ENCODE measurements around the gene TEX26. TPM values are rescaled to one million over a fixed set of nuclear protein-coding genes. Genes with fewer than 3 reads are reported as not detected.

TEX26 gene
- polyA plus RNA-seq, 2 of the 4 experiments (the other 2 are of a cell fraction), result not detected

DNA sequence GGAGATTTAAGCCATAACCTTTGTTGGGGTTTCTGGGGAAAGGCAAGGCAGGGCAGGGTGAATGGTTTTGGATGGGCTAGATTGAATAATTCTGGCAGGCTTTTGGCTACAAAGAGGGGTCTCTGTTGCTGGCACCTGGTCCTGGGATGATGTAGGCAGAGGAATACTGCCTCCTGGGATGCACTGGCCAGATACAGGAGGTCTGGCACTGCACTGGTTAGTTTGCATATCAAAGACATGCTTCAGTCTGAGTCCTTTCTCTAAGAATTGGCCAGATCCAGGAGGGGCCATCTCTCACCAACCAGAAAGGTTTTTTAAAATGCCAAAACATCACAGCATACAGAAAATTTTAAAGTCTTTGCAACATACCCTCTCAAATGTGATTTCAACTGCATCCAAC lies 34.4 kb upstream of the TEX26 start:
- Histone ChIP-seq H3K9me3 (no peaks in the 10 kb centered on the region), H3K27ac (no peak overlapping the region), H3K4me1 (no peaks in the 10 kb centered on the region), H3K4me3 (no peak overlapping the region), H3K4me2 (no peak overlapping the region)
- ChIA-PET CTCF (no interaction called here), POLR2A (no interaction called here)
- FAIRE-seq (no peak), DNase-seq (ENCODE audit: low read depth in 1 of 2, low spot score in 1 of 2) (no peak), ATAC-seq (no peak)
- TF ChIP-seq CEBPB (IDR thresholded peaks at IDR 0.05), result no peak
- no peak for TF ChIP-seq RNF2 (IDR thresholded peaks at IDR 0.05; ENCODE audit: borderline replicate concordance, low read depth)

DNA sequence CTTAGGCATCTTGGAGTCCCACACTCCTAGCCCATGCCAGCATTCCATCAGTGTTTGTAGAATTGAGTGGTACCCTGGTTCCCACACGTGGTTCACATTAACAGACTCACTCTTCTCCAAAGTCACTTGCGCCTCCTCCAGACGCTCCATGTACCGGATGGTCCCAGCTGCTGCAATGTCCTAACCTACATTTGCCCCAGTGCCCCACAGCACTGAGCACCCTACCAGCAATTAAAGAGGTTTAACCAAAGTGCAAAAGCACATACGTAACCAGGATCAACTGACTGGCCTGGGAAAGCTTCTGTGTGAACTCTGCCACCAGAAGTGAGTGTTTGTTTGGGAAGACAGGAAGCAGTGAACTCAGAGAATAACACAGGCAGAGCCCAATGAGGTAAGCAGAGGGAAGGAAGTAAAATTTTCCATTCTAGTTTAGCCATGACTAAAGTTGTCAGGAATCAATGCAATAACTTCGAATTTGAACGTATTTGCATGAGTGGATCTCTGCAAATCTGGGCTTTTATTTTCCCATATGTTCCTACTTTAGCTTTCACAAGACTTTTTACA lies 33.7 kb upstream of the TEX26 start:
- no peak for ATAC-seq
- POLR2A ChIA-PET, result no interaction called here
- H3K4me2 ChIP-seq, result no peak overlapping the region

DNA sequence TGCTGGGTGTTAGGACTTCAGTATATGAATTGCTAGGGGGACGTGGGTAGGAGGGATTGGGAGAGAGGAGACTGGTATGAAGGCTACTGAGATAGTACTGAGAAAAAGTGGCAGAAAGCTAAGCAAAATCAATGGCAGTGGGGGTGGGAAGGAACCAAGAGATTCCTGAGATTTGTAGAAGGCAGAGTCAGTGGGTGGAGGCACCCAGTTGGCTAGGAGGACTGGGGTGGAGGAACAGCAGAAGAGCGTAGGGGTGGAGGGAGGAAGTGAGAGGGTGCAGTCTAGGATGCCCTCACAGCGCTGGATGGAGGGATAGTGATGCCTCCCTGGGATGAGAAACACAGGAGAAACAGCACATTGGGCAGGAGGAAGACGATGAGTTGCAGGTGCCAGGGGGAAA lies 32.0 kb upstream of the TEX26 start:
- FAIRE-seq (no peak), ATAC-seq (no peak), DNase-seq (ENCODE audit: low read depth in 1 of 2, low spot score in 1 of 2) (no peak)
- CTCF ChIA-PET, result interaction anchor here (1.2 to 1.3 kb wide), 2 partner anchors 10 to 127 kb away, joined by 3 to 4 read pairs; no protein-coding TSS in a partner anchor
- no peaks in the 10 kb centered on the region for H3K9me3 ChIP-seq
- POLR2A ChIA-PET, result no interaction called here
- no peaks in the 10 kb centered on the region for H3K4me1 ChIP-seq
- TF ChIP-seq POLR2AphosphoS2 (conservative IDR thresholded peaks at IDR 0.05; ENCODE audit: low read length), result no peak
- TF ChIP-seq BHLHE40 (IDR thresholded peaks at IDR 0.05; ENCODE audit: low read depth, low read length), result no peak
- TF ChIP-seq POLR2A (IDR thresholded peaks at IDR 0.05; ENCODE audit: low read length), result no peak
- no peak for TF ChIP-seq ATOH8 (CRISPR knock-in tag; IDR thresholded peaks at IDR 0.05; ENCODE audit: low read depth)
- TF ChIP-seq HOXB13 (CRISPR knock-in tag; IDR thresholded peaks at IDR 0.05; ENCODE audit: low read depth), result no peak
- no peak for TF ChIP-seq HOXB5 (CRISPR knock-in tag; IDR thresholded peaks at IDR 0.05)
- no peak for TF ChIP-seq HEYL (CRISPR knock-in tag; IDR thresholded peaks at IDR 0.05)
- TF ChIP-seq FOSB (CRISPR knock-in tag; IDR thresholded peaks at IDR 0.05), result no peak
- no peak for TF ChIP-seq CHD2 (IDR thresholded peaks at IDR 0.05; ENCODE audit: low read length, partially characterized antibody)
- TF ChIP-seq FOSL2 (IDR thresholded peaks at IDR 0.05), result no peak
- TF ChIP-seq FOSL2 (CRISPR knock-in tag; IDR thresholded peaks at IDR 0.05), result no peak
- no peak for TF ChIP-seq KDM5A (IDR thresholded peaks at IDR 0.05)
- no peak for TF ChIP-seq GATA3 (IDR thresholded peaks at IDR 0.05; ENCODE audit: borderline replicate concordance)
- no peak for TF ChIP-seq MAZ (IDR thresholded peaks at IDR 0.05; ENCODE audit: borderline replicate concordance, low read depth, low read length)
- H3K27ac ChIP-seq, result no peak overlapping the region
- WGBS (ENCODE audit: missing lambda C conversion rate), result 38% methylated on average over 4 of the region's 4 CpGs
- no peak overlapping the region for H3K4me2 ChIP-seq
- H3K4me3 ChIP-seq, result no peak overlapping the region

More for the DNA sequence above, 33.7 kb upstream of the TEX26 start:
- WGBS (ENCODE audit: missing lambda C conversion rate), result 52% methylated on average over 7 of the region's 7 CpGs
- H3K4me3 ChIP-seq, result no peak overlapping the region
- FAIRE-seq (no peak), DNase-seq (ENCODE audit: low read depth in 1 of 2, low spot score in 1 of 2) (peak in 1 of 2 experiments; percentile 13)
- H3K4me1 ChIP-seq, result no peaks in the 10 kb centered on the region
- H3K27ac ChIP-seq, result no peak overlapping the region
- no peak for TF ChIP-seq MYC (IDR thresholded peaks at IDR 0.05; ENCODE audit: borderline replicate concordance, low read length)
- TF ChIP-seq ESRRA (IDR thresholded peaks at IDR 0.05; ENCODE audit: borderline replicate concordance, low read length), result no peak
- TF ChIP-seq HEYL (CRISPR knock-in tag; IDR thresholded peaks at IDR 0.05), result no peak
- no peak for TF ChIP-seq POLR2A (IDR thresholded peaks at IDR 0.05; ENCODE audit: low read length)
- TF ChIP-seq MAFK (IDR thresholded peaks at IDR 0.05; ENCODE audit: partially characterized antibody), result no peak
- no peak for TF ChIP-seq RARB (CRISPR knock-in tag; IDR thresholded peaks at IDR 0.05)
- no peak for TF ChIP-seq POLR2AphosphoS2 (conservative IDR thresholded peaks at IDR 0.05; ENCODE audit: low read length)
- no peak for TF ChIP-seq EHF (CRISPR knock-in tag; IDR thresholded peaks at IDR 0.05)
- TF ChIP-seq FOSB (CRISPR knock-in tag; IDR thresholded peaks at IDR 0.05), result no peak
- TF ChIP-seq, protein P1, sequence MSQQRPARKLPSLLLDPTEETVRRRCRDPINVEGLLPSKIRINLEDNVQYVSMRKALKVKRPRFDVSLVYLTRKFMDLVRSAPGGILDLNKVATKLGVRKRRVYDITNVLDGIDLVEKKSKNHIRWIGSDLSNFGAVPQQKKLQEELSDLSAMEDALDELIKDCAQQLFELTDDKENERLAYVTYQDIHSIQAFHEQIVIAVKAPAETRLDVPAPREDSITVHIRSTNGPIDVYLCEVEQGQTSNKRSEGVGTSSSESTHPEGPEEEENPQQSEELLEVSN (IDR thresholded peaks at IDR 0.05; ENCODE audit: borderline replicate concordance, low read depth), result no peak
- TF ChIP-seq ATOH8 (CRISPR knock-in tag; IDR thresholded peaks at IDR 0.05; ENCODE audit: low read depth), result no peak
- CTCF ChIA-PET, result no interaction called here
- H3K9me3 ChIP-seq, result no peaks in the 10 kb centered on the region

Measured in A549 (cell line).